D721Med (cell line): ENCODE measurements around the gene NOL4L.

Experiments used
- DNase-seq: peaks from one replicate; pipeline ENCODE4 v3.0.0; 2011; ENCODE audit warnings: low spot score; ENCODE audit not compliant: insufficient read length
- FAIRE-seq: peaks from 2 replicates; lab custom pipeline; 2011; peaks lifted over from hg19 to GRCh38; lab: Jason Lieb, UNC
- CTCF ChIP-seq: IDR thresholded peaks from 2 replicates; pipeline ENCODE4 v1.5.1; 2012; ENCODE audit warnings: mild to moderate bottlenecking, control low read depth; ENCODE audit not compliant: insufficient read depth; ENCODE audit errors: missing control alignments

NOL4L gene

DNA sequence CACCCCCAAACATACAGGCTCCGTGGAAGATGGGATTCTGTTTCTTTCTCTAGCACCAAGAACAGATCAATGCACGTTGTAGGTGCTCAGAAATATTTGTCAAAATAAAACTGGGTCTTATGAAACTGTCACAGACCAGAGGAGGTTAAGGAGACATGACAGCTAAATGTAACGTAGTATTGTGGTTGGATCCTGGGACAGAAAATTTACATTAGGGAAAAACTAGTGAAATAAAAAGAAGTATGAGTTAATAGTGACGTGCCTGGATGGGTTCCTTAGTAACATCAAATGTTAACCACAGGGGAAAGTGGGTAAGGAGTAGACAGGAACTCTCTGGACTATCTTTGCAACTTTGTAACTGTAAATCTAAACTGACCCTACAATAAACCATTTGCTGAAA, 31.5 kb downstream of the NOL4L start:
- DNase-seq (no peak), FAIRE-seq (no peak)
- no peak for TF ChIP-seq CTCF

DNA sequence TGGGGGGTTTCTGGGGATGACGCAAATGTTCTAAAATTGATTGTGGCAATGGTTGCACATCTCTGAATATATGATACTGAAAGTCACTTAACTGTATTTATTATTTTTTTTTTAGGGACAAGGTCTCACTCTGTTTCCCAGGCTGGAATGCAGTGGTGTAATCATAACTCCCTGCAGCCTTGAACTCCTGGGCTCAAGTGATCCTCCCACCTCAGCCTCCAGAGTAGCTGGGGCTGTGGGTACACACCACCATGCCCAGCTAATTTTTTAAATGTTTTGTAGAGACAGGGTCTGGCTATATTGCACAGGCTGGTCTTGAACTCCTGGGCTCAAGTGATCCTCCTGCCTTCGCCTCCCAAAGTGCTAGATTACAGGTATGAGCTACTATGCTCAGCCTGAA, 33.4 kb downstream of the NOL4L start:
- DNase-seq (no peak), FAIRE-seq (no peak)
- TF ChIP-seq CTCF, result no peak

- TF ChIP-seq CTCF, result no peak
- FAIRE-seq, result no peak
- DNase-seq, result no peak
Observed at GRCh38 chr20:32549842-32550241, 35.3 kb downstream of the NOL4L start.

GRCh38 chr20:32547753-32548034, 37.4 kb downstream of the NOL4L start:
- no peak for FAIRE-seq
- DNase-seq, result no peak
- TF ChIP-seq CTCF, result no peak

GRCh38 chr20:32546918-32547752, 38.0 kb downstream of the NOL4L start:
- TF ChIP-seq CTCF, result no peak
- no peak for DNase-seq
- no peak for FAIRE-seq

DNA sequence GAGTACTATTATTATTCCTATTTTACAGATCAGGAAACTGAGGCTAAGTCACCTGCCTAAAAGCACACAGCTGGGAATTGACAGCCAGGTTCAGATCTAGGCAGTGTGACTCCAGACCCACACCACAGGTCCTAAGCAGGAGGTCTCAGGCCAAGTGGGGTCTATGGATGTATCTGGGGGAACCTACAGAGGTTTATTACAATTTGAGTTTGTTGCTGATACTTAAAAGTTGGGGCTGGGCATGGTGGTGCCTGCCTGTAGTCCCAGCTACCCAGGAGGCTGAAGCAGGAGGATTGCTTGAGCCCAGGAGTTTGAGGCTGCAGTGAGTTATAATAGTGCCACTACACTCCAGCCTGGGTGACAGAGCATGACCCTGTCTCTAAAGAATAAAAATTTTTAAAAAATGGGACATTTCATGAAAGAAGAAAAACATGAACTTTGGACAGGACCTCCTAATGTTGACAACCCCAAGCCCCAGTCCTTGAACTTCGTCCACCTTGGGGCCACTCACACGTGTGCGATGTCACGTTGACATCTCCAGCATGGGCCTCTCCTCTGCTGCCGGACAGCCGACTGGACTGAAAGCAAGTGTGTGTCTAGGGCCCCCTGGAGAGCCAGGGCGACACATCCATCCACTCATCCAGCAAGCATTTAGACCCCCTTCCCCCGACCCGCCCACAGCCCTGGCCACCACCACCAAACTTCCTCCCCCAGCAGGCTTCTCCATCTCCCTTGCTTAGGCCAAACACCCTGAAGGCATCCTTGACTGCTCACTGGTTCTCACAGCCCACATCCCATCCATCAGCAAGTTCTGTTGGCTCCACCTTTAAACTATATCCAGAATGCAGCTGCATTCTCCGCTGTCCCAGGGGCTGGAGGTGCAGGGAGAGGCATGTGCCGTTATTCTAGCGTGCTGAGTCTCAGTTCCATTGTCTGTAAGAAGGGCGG, 40.0 kb downstream of the NOL4L start:
- TF ChIP-seq CTCF, result no peak
- DNase-seq (no peak), FAIRE-seq (no peak)
